Effector CD4-positive, alpha-beta T cell (primary cell): ENCODE measurements around the gene ZFAND2B.
"Not testable (repeated sequence)": the region's sequence is repeated elsewhere in the genome, so short reads cannot be mapped to it uniquely, and the experiment has no call there.

Experiments used
- DNase-seq: peaks from one replicate; pipeline ENCODE4 v3.0.0-alpha.2; 2020

ZFAND2B gene

DNA sequence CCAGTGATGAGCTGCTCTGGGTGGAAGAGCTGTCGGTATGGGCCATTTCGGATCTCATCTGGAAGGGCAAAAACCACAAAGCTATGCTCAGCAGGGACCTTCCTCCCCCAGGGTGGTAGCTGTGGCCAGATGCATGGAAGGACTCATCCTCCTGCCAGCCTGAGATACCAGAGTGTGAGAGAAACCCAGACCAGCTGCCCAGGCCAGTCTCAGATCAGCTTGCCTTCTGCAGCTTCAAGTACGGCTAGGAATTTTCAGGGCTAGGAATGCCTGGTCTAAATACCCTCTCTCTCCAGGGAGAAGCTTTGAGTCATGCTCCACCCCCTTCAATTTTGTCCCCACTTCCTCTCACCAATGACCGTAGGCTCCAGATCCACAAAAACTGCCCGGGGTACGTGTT is 45.1 kb downstream of the ZFAND2B start:
- DNase-seq = no peak

- peak; percentile 19 for DNase-seq
Observed at GRCh38 chr2:219252084-219252483, 45.5 kb downstream of the ZFAND2B start.

DNA sequence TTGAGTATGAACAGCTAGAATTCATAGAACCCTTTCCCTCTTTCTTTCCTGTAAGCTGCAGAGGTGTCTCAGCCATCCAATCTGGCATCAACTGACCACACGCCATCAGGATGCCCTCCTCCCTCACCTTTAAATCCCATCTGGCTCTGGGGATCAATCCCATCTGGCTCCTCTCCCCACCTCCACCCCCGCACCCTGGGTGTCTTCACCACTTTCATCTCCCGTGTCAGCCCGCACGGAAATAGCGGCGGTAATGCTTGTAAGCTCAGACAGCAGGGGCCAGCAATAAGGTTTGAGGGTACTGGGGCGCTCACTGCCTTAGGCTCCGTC is 46.0 kb downstream of the ZFAND2B start:
- no peak for DNase-seq

DNA sequence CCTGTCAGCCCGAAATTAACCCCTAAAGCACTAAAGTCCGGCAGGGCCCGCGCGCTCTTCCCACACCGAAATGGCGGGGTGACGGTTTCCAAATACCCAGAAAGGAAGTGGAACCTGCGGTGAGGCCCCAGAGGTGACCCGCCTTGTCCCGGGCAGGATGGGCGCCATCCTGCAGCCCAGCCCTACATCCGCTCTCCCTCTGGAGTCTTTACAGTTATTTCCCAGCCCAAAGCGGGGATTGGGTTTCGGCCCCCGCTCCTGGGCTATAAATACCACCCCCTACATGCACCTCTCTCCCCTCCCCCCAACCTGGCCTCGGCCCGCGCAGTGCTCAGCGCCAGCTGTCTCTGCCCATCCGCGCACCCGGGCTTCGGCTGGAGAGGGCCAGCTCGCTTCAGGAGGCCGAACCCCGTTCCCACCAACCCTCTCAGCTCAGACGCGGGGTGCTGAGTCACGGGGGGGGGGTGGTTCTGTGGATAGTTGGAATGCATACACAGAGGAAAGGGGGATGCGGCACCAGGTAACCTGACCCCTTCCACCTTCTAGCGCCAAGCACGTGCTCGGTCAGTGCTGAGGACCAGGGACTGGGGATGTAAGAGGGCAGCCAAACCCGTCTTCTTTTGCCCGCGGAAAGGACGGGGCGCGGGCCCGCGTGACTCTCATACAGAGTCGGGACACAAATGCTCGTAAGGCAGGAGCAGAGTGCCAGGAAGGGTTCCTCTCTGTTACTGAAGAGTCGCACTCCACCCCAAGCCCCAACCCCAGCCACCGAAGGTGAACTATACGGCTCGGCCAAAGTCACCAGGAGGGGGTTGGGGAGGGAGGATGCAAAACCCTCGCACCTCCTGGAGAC is 46.5 kb downstream of the ZFAND2B start, which contains the start of gene TUBA4B:
TSS of gene TUBA4B (plus strand) at position 344 of the 853 bp plus-strand sequence. CDS start at position 509, 165 bp downstream.
- DNase-seq = peak; percentile 29

GRCh38 chr2:219253753-219254589 is 47.4 kb downstream of the ZFAND2B start, which contains the start of gene TUBA4A:
Gene TUBA4A, minus strand, starts transcription at chr2:219253918. Its CDS starts 60 bp downstream, at chr2:219253858.
- DNase-seq = peak; percentile 92

DNA sequence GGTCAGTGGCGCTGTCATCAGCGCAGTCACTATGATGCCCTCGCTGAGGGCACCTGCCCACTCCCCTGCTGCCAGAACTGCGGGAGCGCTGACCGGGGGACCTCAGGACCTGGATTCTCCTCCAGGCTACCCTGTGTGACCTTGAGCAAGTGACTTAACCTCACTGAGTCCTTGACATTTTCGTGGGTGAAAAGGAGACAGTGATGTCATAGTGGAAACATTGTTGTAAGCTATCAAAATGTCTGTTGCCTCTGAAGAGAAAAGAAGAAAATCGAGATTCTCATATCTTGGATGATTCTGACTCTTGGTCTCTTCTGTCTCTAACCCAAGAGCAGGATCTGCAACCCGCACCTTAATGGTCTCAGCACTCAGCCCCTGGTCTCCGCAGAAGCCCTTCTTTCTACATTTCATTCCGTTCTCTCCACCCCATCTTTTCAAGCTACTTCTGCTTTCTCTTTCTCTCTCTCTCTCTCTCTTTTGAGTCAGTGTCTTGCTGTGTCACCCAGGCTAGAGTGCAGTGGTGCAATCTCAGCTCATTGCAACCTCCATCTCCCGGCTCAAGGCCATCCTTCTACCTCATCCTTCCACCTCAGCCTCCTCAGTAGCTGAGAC is 48.1 kb downstream of the ZFAND2B start:
- peak; percentile 34 for DNase-seq

GRCh38 chr2:219258942-219259341 is 52.4 kb downstream of the ZFAND2B start:
- DNase-seq = not testable (repeated sequence)
